ENCODE measurements around the gene PTPRT. TPM values are rescaled to one million over a fixed set of nuclear protein-coding genes. Genes with fewer than 3 reads are reported as not detected.

PTPRT gene
- polyA plus RNA-seq, 2 of the 4 experiments (the other 2 are of a cell fraction): not detected

GRCh38 chr20:42340368-42340767 lies 849.3 kb downstream of the PTPRT start:
- no peak overlapping the region for H3K27ac ChIP-seq
- no peaks in the 10 kb centered on the region for H3K9me3 ChIP-seq
- H3K4me2 ChIP-seq: no peak overlapping the region
- WGBS (ENCODE audit: missing lambda C conversion rate): 19% methylated on average over 4 of the region's 4 CpGs
- H3K4me3 ChIP-seq: no peak overlapping the region
- FAIRE-seq (no peak), DNase-seq (ENCODE audit: low read depth in 1 of 2, low spot score in 1 of 2) (no peak), ATAC-seq (no peak)
- no peaks in the 10 kb centered on the region for H3K4me1 ChIP-seq
- CTCF ChIA-PET: no interaction called here
- POLR2A ChIA-PET: no interaction called here
- TF ChIP-seq CTCF (IDR thresholded peaks at IDR 0.05) (no peak), PHF8 (IDR thresholded peaks at IDR 0.05; ENCODE audit: borderline replicate concordance, low read depth) (no peak), GATA3 (IDR thresholded peaks at IDR 0.05; ENCODE audit: borderline replicate concordance) (no peak), CEBPB (IDR thresholded peaks at IDR 0.05) (no peak), ZSCAN20 (CRISPR knock-in tag; IDR thresholded peaks at IDR 0.05) (no peak)

GRCh38 chr20:42338294-42339201 lies 851.2 kb downstream of the PTPRT start:
- FAIRE-seq (no peak), ATAC-seq (no peak), DNase-seq (ENCODE audit: low read depth in 1 of 2, low spot score in 1 of 2) (no peak)
- CTCF ChIA-PET: no interaction called here
- no peak for TF ChIP-seq CBX8 (IDR thresholded peaks at IDR 0.05)
- TF ChIP-seq MYC (IDR thresholded peaks at IDR 0.05; ENCODE audit: borderline replicate concordance, low read length): no peak
- TF ChIP-seq MAZ (IDR thresholded peaks at IDR 0.05; ENCODE audit: borderline replicate concordance, low read depth, low read length): no peak
- no peak for TF ChIP-seq HOXB13 (CRISPR knock-in tag; IDR thresholded peaks at IDR 0.05; ENCODE audit: low read depth)
- no peak for TF ChIP-seq KDM5A (IDR thresholded peaks at IDR 0.05)
- TF ChIP-seq CTCF (IDR thresholded peaks at IDR 0.05): no peak
- TF ChIP-seq POLR2AphosphoS2 (conservative IDR thresholded peaks at IDR 0.05; ENCODE audit: low read length): no peak
- no peak for TF ChIP-seq RCOR1 (IDR thresholded peaks at IDR 0.05; ENCODE audit: low read depth, low read length)
- no peak for TF ChIP-seq HMGXB4 (CRISPR knock-in tag; IDR thresholded peaks at IDR 0.05; ENCODE audit: borderline replicate concordance)
- no peak for TF ChIP-seq MAX (IDR thresholded peaks at IDR 0.05)
- no peak for TF ChIP-seq E2F6 (IDR thresholded peaks at IDR 0.05; ENCODE audit: borderline replicate concordance, low read depth)
- no peak for TF ChIP-seq HDAC2 (IDR thresholded peaks at IDR 0.05)
- Histone ChIP-seq H3K27ac (no peak overlapping the region), H3K4me3 (no peak overlapping the region), H3K9me3 (no peaks in the 10 kb centered on the region), H3K4me2 (no peak overlapping the region), H3K4me1 (no peaks in the 10 kb centered on the region)
- POLR2A ChIA-PET: no interaction called here
- 41% methylated on average over 5 of the region's 5 CpGs for WGBS (ENCODE audit: missing lambda C conversion rate)

Measured in A549 (cell line).